K562 (cell line): ENCODE results near the gene SHISA4. TPM values are rescaled to one million over a fixed set of nuclear protein-coding genes. Genes with fewer than 3 reads are reported as not detected.
A peak's percentile ranks its signal among the peaks of the same experiment; 100 is the strongest.

Experiments
- CTCF ChIP-seq, 3 experiments: IDR thresholded peaks in 2 of 3; conservative IDR thresholded peaks in 1 of 3; 2 replicates each; pipeline ENCODE4 v1.5.1; 2011 to 2012; ENCODE audit warnings: low read length in 3 of 3, mild to moderate bottlenecking in 3 of 3, control low read depth in 2 of 3, improper control_type of control experiment in 1 of 3, inconsistent platforms in 1 of 3, low read depth in 1 of 3, mixed read lengths in 1 of 3, moderate library complexity in 1 of 3; ENCODE audit not compliant: insufficient read depth in 2 of 3
- ETS2 ChIP-seq: IDR thresholded peaks from 2 replicates; pipeline ENCODE4 v1.6.1; 2016; ENCODE audit warnings: borderline replicate concordance, missing genetic modification characterization, mild to moderate bottlenecking, moderate library complexity, missing compliant biosample characterization; ENCODE audit not compliant: poor library complexity, severe bottlenecking
- HMGXB4 ChIP-seq: sonication (generic); formaldehyde crosslinking; IDR thresholded peaks from 2 replicates; pipeline ENCODE4 v1.8.1; 2023; ENCODE audit warnings: mild to moderate bottlenecking, missing genetic modification reagents
- IRF1 ChIP-seq: sonication (generic); formaldehyde crosslinking; IDR thresholded peaks from 2 replicates; pipeline ENCODE4 v1.8.0; 2022; ENCODE audit warnings: missing genetic modification reagents, mild to moderate bottlenecking, borderline replicate concordance
- KDM5B ChIP-seq: fragments of 200-600 bp; sonication (generic); IDR thresholded peaks from 2 replicates; pipeline ENCODE4 v1.6.1; 2012; ENCODE audit warnings: low read depth, mild to moderate bottlenecking, moderate library complexity, low read length, control low read depth, inconsistent platforms; ENCODE audit not compliant: insufficient replicate concordance
- KLF1 ChIP-seq: fragments of 450-650 bp; IDR thresholded peaks from 2 replicates; pipeline ENCODE4 v1.6.1; 2016; ENCODE audit warnings: missing genetic modification characterization, missing compliant biosample characterization
- MGA ChIP-seq: fragments of 450-650 bp; IDR thresholded peaks from 2 replicates; pipeline ENCODE4 v1.6.1; 2016; ENCODE audit warnings: mild to moderate bottlenecking, moderate library complexity
- PHF20 ChIP-seq: fragments of 450-650 bp; IDR thresholded peaks from 2 replicates; pipeline ENCODE4 v1.6.1; 2018; ENCODE audit not compliant: partially characterized antibody
- POLR3G ChIP-seq: IDR thresholded peaks from 2 replicates; pipeline ENCODE4 v1.6.1; 2011; ENCODE audit not compliant: insufficient read length, insufficient replicate concordance; ENCODE audit errors: extremely low read depth
- XRCC3 ChIP-seq: fragments of 450-650 bp; IDR thresholded peaks from 2 replicates; pipeline ENCODE4 v1.6.1; 2017; ENCODE audit warnings: mild to moderate bottlenecking, moderate library complexity
- ZKSCAN1 ChIP-seq: fragments of 150-350 bp; IDR thresholded peaks from 2 replicates; pipeline ENCODE4 v1.6.1; 2016; ENCODE audit warnings: low read depth, low read length
- ZNF436 ChIP-seq: fragments of 250-450, 450-650 bp; sonication (Bioruptor Pico); formaldehyde crosslinking; IDR thresholded peaks from 2 replicates; pipeline ENCODE4 v1.7.0; 2020; ENCODE audit warnings: mild to moderate bottlenecking
- polyA plus RNA-seq, 8 experiments: library from polyadenylated mRNA; depleted of rRNA in 4 of 8; stranded (reverse) in 5 of 8; unstranded in 3 of 8; fragments of >200 nt; fragmentation: Nextera tagmentation in 2 of 8; fragmentation: Illumina TruSeq in 1 of 8; extraction: Ambion mirVana in 2 of 8; extraction: Trizol in 1 of 8; gene quantifications; 2 replicates each; pipeline versions ENCODE4 v1.2.1 to v1.2.3, GENCODE V29; 2011 to 2014; ENCODE audit warnings: inconsistent platforms in 1 of 8, missing spikeins in 1 of 8
- total RNA-seq, 7 experiments: library from RNA; depleted of rRNA in 6 of 7; stranded (reverse); fragments of >200 nt in 6 of 7; fragmentation: Illumina TruSeq in 2 of 7; extraction: Trizol in 2 of 7; gene quantifications; 2 replicates each; pipeline versions ENCODE4 v1.2.1 to v1.2.3, GENCODE V29; 2011 to 2021; ENCODE audit warnings: low replicate concordance in 1 of 7

Gene SHISA4
- total and polyA plus RNA-seq, 9 of the 15 experiments (the other 6 are each of a cell fraction or from before 2014, with no cell fraction given): 0.15 to 0.95 (median 0.68) TPM; not detected in 2

GRCh38 chr1:201942129-201942495 is 53.4 kb downstream of the SHISA4 start (continued):
- TF ChIP-seq MGA (no peak), ETS2 (tag) (no peak), POLR3G (no peak), KDM5B (no peak), HMGXB4 (CRISPR knock-in tag) (no peak), IRF1 (CRISPR knock-in tag) (no peak), KLF1 (no peak), ZKSCAN1 (no peak), CTCF (IDR thresholded peaks at IDR 0.05 in 2 of 3, conservative IDR thresholded peaks at IDR 0.05 in 1 of 3; ENCODE audit: insufficient read depth in 2 of 3, low read depth in 1 of 3, low read length in 3 of 3) (no peak), XRCC3 (no peak), ZNF436 (peak; percentile 92), PHF20 (peak; percentile 14)
